D721Med (cell line): Measurements from ENCODE around the gene NT5DC3.

ENCODE experiments used
- DNase-seq: peaks from one replicate; pipeline ENCODE4 v3.0.0; 2011; ENCODE audit warnings: low spot score; ENCODE audit not compliant: insufficient read length
- FAIRE-seq: peaks from 2 replicates; lab custom pipeline; 2011; peaks lifted over from hg19 to GRCh38; lab: Jason Lieb, UNC
- TF ChIP-seq, protein P1 (sequence below): IDR thresholded peaks from 2 replicates; pipeline ENCODE4 v1.5.1; 2012; ENCODE audit warnings: mild to moderate bottlenecking, control low read depth; ENCODE audit not compliant: insufficient read depth; ENCODE audit errors: missing control alignments

Gene NT5DC3

DNA sequence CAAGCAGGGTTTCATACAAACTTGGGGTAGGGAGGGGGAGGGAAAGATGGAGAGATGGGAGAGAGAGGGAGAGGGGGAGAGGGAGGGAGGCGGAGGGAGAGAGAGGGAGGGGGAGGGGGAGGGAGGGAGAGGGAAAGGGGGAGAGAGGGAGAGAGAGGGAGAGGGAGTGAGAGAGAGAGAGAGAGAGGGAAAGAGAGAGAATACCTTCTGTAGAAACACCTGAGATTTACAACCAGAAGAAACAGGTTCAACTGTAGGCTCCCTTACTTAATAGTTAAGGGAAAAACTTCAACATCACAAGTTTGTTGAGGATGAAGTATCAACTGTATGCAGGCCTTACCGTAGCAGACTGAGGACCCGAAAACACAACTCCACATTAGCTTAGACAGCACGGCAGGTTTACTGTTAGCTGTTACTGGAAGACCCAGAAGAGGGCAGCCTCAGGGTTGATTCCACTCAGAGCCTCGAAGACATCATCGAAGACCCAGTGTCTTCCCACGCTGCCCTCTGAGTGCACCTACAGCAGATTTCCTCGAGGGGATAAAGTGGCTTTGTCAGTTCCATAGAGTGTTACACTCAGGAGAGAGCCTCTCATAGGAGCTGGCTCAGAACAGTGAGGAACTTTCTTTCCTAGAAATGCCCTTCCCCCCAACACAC, 72.4 kb downstream of the NT5DC3 start:
- DNase-seq = no peak
- FAIRE-seq = no peak
- TF ChIP-seq, protein P1, sequence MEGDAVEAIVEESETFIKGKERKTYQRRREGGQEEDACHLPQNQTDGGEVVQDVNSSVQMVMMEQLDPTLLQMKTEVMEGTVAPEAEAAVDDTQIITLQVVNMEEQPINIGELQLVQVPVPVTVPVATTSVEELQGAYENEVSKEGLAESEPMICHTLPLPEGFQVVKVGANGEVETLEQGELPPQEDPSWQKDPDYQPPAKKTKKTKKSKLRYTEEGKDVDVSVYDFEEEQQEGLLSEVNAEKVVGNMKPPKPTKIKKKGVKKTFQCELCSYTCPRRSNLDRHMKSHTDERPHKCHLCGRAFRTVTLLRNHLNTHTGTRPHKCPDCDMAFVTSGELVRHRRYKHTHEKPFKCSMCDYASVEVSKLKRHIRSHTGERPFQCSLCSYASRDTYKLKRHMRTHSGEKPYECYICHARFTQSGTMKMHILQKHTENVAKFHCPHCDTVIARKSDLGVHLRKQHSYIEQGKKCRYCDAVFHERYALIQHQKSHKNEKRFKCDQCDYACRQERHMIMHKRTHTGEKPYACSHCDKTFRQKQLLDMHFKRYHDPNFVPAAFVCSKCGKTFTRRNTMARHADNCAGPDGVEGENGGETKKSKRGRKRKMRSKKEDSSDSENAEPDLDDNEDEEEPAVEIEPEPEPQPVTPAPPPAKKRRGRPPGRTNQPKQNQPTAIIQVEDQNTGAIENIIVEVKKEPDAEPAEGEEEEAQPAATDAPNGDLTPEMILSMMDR = peak; percentile 5

DNA sequence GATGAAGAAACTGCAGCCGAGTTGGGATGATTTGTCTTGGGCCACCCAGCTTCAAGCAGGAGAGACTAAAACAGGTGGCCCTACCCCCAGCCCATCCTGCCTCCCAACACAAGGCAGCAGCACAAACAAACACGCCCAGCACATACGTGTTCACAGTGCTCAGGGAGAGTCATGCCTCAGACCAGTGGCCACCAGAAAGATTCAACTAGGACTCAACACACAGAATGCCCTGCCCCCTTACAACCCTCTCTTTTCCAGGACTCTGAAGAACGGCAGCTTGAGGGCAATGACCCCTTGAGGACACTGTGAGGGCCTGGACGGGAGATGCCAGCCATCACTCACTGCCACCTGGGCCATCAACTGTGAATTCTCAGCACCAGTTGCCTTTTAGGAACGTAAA, 75.0 kb downstream of the NT5DC3 start:
- FAIRE-seq (no peak), DNase-seq (no peak)
- TF ChIP-seq, protein P1 = no peak

DNA sequence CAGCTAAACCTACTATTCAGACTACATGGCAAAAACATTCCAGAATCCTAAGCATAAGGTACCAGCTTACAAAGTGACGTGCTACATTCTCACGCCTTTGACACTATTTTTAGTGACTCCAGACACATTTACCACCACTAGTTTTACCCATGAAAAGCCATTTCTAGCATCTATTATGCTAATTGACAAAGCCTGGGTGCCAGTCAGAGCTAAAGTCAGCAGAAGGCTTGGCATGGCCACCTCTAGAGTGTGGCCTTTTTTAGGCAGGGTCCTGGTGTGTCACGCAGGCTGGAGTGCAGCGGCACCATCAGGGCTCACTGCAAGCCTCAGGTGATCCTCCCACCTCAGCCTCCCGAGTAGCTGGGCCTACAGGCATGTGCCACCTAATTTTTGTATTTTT, 75.7 kb downstream of the NT5DC3 start:
- FAIRE-seq (no peak), DNase-seq (no peak)
- TF ChIP-seq, protein P1 = no peak

DNA sequence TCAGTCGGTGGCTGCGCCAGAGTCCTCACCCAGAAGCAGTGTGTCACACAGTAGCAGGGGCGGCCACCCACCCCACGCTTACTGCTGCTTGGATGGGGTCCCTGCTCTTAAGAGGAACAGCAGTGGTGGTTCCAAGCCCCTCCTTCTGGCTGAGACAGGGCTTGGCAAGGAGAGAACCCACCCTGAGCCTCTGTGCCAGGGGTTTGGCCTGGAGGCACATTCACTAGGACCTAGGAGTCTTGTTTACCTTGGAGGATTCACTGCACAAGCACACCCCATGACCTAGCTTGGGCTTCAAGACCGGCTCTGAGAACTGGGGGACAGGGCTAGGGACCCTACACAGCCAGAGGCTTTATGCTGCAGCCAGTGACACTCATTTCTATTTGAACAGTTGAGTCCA, 78.6 kb downstream of the NT5DC3 start:
- FAIRE-seq = no peak
- DNase-seq = no peak

DNA sequence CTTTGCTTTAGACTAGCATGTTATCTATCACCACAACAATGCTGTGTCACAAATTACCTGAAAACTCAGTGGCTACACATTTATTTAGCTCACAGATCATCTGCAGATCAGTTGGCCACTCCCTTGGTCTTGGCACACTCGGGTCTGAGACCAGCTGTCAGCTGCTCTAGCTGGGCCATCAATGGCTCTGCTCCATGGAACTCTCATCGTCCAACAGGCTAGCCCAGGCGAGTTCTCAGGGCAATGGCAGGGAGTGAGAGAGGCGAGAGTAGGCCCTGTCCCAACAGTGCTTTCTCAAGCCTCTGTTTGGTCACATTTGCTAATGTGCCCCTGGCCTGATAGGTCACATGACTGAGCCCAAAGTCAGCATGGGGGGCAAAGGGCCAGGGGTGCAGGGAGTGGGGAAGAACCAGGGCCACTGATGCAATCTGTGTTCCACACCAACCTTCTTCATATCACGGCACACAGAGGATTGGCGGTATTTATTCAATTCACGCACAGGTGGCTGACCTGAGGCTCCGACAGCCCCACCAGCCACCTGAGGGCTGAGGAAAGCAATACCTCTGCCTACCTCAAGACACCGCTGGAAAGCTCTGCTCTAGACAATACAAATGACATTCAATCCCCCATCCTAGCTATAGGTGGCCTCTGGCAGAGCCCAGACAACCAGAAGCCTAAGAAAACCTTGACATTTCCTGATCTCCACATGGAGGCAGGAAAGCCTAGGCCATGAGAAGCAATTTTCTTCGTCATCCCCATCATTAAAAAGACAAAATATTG, 82.5 kb downstream of the NT5DC3 start:
- no peak for FAIRE-seq
- TF ChIP-seq, protein P1 = no peak
- DNase-seq = no peak

More for the DNA sequence above, 78.6 kb downstream of the NT5DC3 start:
- TF ChIP-seq, protein P1 = no peak

DNA sequence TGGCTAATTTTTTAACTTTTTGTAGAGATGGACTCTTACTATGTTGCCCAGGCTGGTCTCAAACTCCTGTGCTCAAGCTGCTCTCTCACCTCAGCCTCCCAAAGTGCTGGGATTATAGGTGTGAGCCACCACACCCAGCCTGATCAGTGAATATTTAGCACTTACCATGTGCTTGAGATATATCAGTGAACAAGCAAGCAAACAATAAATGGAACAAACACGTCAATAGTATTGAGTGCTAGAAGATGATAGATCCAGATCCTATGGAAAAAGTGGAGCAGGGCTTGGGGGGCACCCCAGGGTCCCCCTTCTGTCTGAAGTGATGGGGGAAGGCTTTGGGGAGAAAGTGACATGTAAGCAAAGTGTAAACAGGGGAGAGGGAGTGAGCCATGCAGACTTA, 83.8 kb downstream of the NT5DC3 start:
- TF ChIP-seq, protein P1 = no peak
- FAIRE-seq = no peak
- DNase-seq = no peak

DNA sequence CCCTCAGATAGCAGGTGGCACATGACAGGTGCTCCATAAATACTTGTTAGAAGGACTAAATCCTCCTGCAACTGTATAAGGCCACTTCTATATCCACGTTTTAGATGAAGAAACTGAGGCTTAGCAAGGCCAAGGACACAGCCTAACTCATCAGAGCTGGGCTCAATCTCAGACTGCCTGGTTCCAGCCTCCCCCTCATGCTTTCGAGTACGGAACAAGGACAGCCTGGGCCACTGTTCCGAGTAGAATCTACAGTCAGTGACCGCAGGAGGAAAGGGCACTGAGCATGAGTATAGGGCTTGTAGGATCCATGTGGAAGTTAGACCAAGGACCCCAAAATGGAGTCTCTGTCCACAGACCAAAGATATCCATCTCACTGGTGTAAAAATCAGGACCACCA, 84.6 kb downstream of the NT5DC3 start:
- FAIRE-seq = no peak

More for the DNA sequence above, 84.6 kb downstream of the NT5DC3 start:
- DNase-seq = no peak
- TF ChIP-seq, protein P1 = no peak
